Kidney tubule cell (primary cell): ENCODE data around the gene SOBP.

ENCODE experiments used
- DNase-seq: peaks from one replicate; pipeline ENCODE4 v3.0.0-alpha.2; 2018; ENCODE audit warnings: low spot score

Gene SOBP

GRCh38 chr6:107690643-107691061, 200.7 kb downstream of the SOBP start:
- no peak for DNase-seq

DNA sequence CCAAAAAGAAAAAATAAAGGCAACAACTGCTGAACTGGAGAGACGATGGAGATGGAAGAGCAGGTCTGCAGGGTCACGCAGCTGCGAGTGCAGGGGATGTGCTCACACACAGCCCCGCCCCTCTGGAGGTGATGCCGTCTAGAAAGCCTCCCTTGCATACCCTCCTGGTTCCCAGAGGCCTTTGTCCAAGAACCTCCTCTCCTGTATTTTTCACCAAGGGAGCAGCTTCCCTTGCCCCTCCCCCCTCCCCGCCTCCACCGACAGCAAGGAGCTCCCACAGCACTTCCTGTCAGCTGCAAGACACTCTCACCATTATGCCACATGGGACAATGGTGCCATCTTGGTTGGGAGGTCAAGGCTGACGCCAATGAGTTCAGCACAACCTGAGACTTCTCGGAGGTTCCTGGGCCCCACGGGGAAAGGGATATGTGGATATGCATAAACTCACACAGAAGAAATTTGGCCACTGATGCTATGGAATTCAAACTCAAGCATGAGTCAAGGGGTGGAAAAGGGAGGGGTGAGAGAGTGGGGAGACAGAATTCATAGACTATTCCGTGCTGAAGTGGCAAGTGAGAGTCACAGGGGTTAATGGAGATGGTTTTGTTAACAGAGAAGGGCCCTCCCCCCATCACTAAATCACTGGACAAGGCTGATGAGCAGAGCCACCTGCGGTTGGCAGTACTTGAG, 201.3 kb downstream of the SOBP start:
- DNase-seq, result peak; percentile 46

- DNase-seq, result no peak
These were observed 202.4 kb downstream of the SOBP start for GRCh38 chr6:107692351-107692750.

- DNase-seq, result no peak
These were observed 205.3 kb downstream of the SOBP start for GRCh38 chr6:107695061-107695720.

DNA sequence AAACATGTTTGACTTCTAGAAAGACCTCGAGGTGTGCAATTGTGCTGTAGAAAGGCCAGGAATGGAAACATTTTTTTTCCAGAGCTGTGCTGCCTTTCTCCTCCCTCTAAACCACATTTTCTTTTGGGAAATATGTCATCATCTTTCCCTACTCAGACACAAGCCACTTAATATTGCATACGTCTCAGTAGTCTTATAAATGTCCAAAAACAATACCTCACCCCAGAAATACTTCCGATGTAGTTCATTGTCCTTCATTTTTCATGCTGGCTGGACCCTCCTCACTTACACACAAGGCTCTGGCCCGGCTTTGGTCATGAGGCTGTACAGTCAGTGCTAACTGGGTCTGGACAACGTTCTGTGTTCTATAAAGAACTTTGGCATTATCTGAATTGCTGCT, 207.8 kb downstream of the SOBP start:
- DNase-seq, result no peak

- DNase-seq, result peak; percentile 79
These were observed 208.2 kb downstream of the SOBP start for GRCh38 chr6:107698146-107698545.

GRCh38 chr6:107699254-107699653, 209.3 kb downstream of the SOBP start:
- no peak for DNase-seq

- no peak for DNase-seq
These were observed 209.9 kb downstream of the SOBP start for GRCh38 chr6:107699697-107700325.

- no peak for DNase-seq
These were observed 213.7 kb downstream of the SOBP start for GRCh38 chr6:107703606-107704005.

DNA sequence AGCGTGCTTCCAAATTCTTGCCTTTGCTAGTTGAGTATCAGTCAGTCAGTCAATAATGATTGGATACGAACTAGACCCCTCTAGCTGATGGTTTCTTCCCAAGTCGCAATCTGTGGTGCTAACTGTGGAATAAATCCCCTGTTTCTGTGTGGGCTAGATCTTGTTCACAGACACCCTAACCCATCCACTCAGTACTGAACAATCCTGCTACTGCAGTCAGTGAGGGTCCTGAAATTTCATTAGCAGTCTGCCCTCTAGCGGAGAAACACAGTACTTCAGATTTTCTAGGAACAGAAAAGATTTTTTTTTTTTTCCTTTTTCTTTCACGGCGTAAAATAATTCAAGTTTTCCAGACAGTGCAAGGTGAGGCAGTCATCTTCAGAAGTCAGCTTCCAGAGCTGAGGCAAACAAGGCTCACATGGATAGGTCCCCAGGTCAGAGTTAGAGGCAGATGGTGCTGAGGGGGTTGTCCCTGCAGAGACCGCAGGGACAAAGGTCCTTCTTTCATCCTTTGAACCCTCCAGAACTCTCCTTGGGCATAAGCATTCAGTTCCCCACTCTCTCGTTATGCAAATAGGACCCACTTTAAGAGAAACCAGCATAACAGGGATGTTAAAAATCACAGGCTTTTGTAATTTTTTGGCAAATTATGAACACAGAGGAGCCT, 214.6 kb downstream of the SOBP start:
- peak; percentile 44 for DNase-seq

DNA sequence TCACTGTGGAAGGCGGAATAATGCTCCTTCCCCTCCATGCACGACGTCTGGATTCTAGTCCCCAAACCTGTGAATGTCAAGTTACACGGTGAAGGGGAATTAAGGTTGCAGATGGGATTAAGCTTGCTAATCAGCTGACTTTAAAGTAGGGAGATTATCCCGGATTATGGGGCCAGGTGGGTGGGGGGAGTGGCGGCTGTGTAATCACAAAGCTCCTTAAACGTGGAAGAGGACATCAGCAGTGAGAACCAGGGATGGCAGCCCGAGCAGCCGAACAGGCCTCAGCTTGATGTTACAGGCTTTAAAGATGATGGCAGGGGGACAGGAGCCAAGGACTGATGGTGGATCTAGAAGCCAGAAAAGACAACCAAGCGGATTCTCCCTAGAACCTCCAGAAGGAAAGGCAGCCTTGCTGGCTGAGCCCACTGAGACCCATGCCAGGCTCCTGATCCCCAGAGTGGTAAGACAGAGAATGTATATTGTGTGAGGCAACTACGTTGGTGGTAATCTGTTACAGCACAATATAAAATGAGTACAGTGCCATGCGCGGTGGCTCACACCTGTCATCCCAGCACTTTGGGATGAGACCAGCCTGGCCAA, 216.7 kb downstream of the SOBP start:
- DNase-seq, result no peak

DNA sequence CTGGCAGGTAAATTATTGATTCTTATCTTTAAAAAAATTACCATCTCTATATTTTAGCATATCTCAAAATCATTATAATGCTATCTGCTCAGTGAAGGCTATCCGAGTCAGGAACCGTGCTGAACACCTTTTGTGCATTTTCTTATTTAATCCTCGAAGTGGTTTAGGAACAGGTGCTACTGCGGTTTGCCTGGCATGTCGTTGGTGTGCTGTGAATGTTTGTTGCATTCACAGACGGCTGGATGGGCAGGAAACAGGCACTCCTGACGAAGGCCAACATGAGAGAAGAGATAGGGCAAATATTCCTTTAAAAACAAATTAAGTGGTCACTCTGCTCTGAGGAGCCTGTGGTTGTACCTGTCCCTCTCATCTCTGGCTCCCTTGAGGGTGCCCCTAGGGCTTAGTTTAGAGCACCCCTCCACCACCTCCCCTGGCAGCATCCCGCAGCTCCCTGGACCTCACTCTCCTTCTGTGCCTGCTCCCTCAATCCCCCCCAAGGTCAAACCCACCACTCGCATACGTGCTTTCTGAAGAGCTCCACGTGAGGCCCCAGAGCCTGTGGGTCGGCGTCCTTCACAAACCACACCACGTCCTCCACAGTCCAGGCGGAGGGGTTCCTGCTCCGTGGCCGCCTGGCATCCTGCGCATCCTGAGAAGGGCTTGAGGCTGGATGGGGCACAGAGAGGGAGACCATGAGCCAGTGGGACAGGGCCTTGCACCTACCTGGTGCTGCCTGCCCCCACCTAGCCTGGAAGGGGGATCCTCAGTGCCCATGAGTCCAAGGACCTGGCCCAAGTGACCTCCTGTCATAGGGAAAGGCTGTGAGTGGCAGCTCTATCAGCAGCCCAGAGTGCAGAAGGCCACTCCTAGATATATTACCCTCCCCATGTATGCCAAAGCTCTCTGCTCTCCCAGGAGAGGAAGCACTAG, 217.7 kb downstream of the SOBP start:
- DNase-seq, result no peak

DNA sequence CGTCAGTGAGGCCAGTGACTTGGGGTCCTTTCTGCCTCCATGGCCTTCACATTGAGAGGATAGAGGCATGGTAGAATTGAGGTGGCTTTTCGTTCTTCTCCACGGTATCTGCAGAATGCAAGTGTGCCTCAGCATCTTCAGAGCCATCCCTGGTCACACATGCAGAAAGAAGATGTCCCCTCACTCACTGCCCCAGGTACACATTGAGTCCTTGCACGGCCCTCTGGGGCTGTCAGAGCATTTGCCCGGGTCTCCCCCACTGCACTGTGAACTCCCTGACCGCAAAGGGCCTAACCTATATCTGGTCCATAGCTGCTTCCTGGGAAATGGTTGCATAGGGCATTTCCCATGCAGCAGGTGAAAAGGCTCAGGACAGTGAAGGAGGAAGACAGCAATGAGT, 218.5 kb downstream of the SOBP start:
- no peak for DNase-seq

DNA sequence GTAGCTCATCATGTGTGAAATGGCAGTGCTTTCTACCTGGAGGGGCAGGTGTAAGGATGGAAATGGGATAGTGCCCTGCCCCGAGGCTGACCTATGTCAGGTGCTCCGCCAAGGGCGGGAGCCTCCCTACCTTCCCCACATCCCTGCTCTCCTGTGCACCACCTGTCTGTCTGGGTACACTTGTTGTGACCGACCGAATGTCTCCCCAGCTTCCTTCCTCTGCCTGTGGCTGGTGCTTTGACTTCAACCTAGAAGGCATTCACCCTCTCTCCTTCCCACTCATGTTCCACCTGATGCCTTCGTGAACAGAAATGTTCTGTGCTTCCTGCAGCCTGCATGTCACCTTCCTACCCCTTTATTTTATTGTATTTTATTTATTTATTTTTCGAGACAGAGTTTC, 219.4 kb downstream of the SOBP start:
- no peak for DNase-seq
